HG03558 (cell line): ENCODE measurements around the gene ACSS2.

Source experiments
- ATAC-seq: cut with Tn5 transposase; IDR thresholded peaks from one replicate; pipeline ENCODE4 v1.9.1; 2021; ENCODE audit warnings: moderate number of reproducible peaks; ENCODE audit not compliant: unreplicated experiment; ENCODE audit errors: extremely low read depth

ACSS2 gene

DNA sequence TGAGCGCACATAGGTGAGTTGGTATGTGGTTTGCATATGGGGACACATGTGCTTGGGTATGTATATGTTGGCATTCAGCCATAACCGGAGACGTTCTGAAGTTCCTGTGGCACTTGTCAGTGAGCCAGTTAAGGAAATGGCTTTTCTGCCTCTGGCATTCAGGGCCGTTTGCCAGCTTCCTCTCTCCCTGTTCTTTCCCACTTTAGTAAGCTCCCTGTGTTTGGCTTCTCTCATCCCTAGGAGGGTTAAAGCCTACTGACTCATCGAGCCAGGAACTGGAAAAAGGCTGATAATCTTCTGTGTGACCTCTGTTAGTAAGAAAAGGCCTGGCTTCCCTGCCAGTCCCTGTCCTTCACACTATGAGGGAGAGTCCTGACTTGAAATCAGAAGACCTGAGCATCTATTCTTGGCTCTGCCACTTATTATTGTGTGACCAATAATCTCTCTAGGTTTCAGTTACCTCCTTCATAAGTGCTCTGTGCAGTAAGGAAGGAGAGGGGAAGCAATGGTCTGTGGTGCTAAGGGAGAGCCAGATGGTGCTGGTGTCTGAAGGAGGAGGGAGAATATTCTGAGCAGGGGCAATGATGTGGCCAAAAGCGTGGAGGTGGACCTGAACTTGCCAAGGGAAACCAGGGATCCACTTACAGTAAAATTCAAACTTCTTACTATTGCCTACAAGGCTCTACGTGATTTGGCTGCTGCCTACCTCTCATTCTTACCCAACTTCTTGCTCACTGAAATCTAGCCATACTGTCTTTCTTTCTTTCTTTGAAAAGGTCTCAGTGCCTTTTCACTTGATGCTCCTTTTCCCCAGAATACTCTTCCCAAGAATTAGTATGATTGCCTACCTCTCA is 31.4 kb downstream of the ACSS2 start:
- ATAC-seq = no peak

DNA sequence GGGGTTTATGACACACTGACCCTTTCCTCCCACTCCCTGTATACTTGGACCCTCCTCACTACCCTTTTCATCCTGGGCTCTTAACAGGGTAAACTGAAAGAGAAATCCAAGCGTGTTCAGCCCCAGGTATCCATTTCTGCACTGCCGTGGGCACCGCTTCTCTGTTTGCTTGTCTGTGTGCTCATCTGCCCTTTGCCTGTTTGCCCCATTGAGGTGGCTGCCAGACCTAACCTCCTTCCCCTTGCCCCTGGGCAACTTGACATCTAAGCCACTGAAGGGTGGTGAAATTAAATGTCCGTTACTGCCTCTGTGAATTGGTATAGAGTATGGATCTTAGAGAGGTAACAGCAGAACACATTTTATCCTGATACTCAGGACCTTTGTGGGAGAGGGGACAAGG is 38.7 kb downstream of the ACSS2 start:
- ATAC-seq = no peak

DNA sequence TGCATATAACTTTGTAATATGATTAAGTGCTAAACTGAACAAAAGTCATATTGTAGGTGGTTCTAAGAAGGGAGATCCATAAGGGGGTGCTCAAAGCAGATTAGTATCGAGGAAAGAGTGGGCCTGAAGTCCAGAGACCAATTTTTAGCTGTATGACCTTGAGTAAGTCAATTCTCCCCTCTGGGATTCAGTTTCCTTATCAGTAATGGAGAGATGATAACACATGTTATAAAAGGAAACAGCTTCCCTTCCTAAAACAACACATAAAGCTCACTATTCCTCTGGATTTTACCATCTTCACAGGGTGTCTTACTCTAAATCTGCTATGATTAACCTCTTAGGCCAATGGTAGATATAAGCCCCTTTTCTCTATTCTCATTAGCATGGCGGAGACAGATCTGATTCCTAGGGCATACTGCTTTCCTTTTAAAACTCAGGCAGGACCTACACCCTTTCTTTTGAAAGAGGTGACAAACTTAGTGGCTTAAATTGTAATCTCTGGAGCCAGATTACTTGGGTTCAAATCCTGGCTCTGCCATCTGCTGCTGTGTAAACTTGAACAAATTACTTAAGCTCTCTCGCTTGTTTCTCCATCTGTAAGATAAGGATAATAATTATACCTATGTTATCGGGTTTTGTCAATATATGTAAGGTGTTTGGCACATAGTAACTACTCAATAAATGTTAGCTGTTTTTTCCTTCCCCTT is 39.5 kb downstream of the ACSS2 start:
- no peak for ATAC-seq

DNA sequence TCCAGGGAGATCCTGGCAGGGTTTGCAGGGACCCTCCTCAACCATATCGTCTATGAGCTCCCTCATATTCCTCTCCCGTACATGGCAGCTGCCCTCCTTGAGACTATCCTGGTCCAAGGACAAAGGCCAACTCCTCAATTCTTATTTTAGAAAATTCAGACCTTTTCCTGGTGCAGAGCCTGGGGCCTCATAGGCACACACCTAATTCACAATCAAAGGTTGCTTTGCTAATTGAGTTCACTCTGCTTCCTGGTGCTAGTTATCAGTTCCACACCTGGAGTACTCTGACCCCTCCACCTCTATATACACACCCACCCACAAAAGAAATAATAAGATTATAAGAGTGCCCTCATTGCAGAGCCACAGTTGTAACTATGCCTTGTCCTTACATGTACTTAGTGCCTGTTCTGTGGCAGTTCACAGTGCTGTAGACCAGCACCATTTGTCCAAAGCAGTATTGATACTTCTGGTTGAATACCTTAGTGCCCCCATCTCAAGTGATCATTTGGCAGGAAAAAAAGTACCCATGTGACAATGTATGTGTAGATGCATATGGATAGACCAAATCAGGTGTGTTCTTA is 40.5 kb downstream of the ACSS2 start:
- no peak for ATAC-seq

DNA sequence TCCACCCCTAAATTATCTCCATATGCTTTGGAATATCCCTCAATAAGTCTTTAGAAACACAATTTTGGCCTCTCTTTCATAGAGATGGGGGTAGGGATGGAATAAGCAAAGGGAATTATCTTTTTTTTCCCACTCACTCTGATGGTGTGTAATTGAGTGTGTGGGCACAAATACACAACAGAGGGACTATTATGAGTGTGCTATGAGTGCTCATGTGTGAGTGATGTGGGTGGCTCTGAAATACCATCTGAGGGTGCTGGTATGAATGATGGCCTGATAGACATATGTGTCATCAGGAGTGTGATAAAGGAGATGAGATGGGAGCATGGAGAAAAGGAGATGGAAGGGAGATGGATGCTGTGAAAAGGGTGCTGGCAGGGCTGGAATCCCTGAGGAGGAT is 43.6 kb downstream of the ACSS2 start:
- no peak for ATAC-seq

DNA sequence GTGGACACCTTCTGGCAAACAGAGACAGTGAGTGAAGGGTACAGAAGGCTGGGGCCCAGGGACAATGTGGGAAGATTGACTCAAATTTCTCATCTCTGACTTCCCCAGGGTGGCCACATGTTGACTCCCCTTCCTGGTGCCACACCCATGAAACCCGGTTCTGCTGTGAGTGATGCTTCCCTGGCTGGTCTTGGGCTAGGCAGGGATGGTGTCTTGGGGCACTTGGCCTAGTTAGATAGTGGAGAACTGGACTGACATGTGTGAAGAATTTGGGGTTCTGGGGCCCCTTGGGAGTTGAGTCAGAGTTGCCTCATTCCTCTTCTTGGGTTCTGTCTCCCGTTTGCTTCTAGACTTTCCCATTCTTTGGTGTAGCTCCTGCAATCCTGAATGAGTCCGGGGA is 45.0 kb downstream of the ACSS2 start:
- ATAC-seq = no peak

DNA sequence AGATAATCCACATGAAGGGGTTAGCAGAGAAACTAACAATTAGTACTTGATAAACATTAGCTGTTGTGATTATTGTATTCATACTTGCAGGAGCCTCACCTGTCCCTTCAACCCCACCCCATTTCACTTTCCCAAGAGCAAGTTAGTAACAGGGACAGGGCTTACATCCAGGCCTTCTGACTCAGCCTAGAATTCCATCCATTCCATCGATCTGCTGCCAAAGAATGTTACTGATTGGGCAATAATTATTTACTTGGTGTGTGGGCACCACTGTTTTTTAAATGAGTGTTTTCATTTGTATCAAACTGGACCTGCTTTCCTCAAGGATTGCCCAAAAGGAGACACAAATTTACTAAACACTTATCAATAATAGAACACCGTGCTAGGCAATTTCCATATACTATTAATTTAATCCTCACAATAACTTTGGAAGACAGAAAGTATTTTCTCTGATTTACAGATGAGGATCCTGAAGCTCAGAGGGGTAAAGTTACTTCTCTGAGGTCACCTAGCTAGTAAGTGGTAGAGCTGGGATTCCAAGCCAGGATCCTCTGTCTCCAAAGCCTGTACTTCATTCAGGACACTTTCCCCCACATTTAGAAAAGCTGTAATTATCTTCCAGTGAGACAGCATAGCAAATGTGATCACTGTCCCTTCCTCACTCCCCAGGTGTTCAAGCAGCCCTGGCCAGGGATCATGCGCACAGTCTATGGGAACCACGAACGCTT is 46.4 kb downstream of the ACSS2 start:
- ATAC-seq = no peak

DNA sequence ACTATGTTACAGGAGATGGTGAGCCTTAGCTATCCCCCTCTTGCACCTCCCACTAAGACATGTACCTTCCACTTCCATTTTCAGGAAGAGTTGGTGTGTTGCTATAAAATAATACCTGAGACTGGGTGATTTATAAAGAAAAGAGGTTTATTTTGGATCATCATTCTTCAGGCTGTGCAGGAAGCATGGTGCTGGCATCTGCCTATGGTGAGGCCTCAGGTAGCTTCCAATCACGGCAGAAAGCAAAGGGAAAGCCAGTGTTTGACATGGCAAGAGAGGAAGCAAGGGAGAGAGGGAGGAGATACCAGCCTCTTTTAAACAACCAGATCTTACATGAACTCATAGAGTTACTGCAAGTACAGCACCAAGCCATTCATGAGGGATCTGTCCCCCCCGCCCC is 47.0 kb downstream of the ACSS2 start:
- no peak for ATAC-seq

DNA sequence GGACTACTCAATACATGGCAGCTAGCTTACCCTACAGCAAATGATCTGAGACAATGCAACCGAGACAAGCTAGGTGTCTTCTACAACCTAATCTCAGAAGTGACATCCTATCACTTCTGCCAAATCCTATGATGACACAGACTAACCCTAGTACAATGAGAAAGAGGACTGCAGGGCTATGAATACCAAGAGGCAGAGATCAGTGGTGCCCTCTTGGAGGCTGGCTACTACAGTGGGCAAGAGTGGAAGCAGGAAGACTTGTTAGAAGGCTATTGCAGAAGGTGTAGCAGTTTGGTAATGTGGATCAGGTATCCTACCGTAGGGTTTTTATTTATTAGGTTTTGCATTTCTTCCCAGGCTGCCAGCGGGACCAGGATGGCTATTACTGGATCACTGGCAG is 48.9 kb downstream of the ACSS2 start:
- ATAC-seq = no peak

DNA sequence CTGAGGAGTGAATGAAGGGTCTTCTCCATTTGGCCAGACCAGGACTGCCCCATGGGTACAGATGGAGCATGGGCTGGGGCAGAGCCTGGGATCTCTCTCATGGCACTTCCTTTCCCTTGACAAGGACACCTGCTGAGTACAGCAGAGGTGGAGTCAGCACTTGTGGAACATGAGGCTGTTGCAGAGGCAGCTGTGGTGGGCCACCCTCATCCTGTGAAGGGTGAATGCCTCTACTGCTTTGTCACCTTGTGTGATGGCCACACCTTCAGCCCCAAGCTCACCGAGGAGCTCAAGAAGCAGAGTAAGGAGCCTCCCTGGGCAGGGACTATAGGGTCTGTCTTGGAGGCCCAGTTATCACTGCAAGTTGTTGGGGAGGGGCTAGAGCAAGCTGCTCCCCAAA is 49.6 kb downstream of the ACSS2 start:
- ATAC-seq = no peak

DNA sequence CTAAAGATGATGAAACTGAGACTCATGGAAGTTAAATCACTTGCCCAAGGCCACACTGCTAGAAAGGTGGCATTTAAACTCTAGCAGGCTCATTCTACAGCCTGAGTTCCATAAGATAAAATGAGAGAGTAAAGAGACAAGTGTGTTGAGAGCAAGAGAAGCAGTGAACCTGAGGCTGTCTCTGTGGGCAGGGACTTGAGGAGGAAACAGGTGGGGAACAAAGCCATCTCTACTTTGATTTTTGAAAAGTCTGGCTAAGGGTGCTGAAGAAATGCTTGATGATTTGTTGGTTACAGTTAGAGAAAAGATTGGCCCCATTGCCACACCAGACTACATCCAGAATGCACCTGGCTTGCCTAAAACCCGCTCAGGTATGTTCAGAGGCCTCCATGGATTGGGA is 50.2 kb downstream of the ACSS2 start:
- no peak for ATAC-seq

DNA sequence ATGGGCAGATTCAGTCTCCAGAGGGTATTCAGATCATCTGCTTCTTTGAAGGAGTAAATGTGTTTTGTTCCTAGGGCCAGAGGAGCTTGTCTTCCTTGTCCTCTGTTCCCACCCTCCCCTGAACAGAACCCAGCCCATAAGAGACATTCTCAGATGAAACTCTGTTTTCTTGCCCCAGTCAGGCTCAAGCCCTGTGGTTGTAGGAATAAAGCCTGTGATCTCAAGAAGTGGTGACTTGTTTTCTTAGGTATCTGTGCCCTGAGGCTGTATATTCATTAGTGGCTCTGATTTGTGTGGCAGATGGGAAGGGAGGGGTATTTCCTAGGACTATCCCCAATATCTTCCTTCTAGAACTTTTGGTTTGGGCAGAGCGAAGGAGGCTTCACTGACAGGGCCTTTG is 51.3 kb downstream of the ACSS2 start:
- ATAC-seq = no peak

DNA sequence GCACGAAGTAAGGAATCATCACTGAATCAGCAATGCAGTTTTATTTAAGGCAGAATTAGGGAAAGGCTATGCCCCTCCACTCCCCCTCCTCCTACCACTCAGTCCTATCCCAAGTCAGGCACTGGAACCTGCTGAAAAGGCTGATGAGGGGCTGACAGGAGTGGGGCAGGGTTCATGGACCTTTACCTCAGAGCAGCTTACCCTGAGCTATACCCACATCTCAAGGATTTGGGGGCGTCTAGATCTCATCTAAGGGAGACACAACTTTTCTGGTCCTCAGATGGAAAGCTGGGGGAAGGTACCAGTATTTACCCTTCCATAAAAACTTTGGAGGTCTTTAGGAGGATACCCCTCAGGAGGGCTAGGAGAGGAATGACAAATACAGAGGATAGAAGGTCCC is 52.0 kb downstream of the ACSS2 start:
- ATAC-seq = no peak

DNA sequence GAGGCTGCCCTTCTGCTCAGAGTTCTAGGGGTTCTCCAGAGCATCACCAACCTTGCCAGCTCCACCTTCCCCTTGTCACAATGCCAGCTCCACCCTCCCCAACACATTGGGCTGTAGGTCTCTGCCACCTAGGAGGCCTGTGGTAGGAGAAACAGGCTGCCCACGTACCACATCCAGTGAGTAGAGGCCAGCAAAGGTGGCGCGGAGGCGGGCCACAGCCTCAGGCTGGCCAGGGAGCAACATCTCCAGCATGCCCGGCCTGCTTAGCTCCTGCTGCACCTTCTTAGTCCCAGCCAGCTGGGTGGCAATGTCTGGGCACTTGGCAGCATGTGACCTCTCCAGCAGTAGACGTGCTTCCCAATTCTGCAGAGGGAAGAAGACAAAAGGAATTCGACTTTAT is 55.4 kb downstream of the ACSS2 start:
- no peak for ATAC-seq

DNA sequence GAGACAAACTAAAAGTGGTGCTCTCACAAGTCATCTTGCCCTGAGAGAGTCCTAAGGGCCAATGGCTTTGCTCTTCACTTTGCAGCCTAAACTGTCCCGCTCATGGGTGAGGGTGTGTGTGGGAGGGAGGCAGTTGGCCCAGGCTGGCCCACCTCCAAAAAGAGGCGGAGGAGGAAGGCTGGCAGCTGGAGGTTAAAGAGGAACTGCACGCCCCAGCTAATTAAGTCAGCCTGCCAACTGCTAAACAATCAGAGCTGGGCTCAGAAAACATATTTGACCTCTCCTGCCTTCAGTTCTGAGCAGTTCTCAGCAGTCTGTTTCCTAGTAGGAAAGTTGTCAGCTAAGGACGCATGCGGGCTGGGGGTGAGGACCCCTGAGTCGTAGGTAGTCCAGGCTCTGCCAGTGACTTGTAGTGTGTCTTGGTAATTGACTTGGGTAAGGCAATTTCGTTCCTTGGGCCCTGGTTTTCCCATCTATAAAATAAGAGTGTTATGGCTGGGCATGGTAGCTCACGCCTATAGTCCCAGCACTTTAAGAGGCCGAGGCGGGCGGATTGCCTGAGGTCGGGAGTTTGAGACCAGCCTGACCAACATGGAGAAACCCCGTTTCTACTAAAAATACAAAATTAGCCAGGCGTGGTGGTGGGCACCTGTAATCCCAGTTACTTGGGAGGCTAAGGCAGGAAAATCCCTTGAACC is 62.2 kb downstream of the ACSS2 start:
- ATAC-seq = no peak

DNA sequence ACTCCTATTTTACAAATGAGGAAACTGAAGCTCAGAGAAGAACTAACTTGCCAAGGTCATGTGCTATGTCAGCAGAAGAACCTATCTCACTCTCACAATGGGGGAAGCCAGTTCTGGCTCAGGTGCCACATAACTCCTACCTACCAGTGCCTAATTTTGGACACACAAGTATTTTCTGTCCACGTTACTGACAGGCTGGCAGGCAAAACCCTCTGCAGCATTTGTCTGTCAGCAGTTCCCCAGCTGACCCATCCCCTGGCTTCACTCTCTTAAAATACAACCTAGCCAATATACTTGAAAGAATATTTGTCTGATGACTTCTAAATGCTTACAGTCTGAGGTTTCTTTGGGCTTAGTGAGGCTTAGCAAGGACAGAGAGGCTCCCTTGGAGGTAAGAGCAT is 63.7 kb downstream of the ACSS2 start:
- no peak for ATAC-seq

DNA sequence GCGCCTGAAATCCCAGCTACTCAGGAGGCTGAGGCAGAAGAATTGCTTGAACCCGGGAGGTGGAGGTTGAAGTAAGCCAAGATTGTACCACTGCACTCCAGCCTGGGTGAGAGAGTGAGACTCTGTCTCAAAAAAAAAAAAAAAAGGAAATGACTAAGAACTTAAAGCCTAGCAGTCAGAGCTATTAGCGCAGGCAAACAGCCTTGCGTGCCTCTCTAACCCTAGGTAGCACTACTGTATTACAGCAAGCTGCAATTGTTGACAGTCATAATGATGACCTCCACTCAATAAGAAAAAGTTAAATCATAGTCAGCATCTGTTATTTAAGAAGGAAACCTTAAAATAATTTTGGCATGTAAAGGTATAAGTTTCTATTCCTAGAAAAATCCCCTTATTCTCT is 64.8 kb downstream of the ACSS2 start:
- no peak for ATAC-seq

DNA sequence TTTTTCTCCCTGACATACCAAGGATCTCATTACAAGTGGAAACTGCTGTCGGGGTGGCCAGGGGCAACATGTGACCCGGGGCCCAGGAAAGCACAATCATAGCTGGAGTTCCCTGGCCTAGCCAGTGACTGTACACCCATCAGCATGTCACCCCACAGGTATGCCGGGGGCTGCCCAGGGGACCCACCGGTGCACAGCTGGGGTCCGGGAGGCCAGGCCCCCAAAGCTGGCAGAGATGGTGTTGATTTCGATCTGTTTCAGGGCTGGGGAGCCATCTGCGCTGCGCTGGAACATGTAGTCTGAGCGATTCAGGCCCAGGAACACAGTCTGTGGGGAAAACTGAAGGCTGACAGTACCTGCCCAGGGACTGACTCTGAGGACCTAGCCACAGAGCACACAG is 65.9 kb downstream of the ACSS2 start:
- no peak for ATAC-seq

DNA sequence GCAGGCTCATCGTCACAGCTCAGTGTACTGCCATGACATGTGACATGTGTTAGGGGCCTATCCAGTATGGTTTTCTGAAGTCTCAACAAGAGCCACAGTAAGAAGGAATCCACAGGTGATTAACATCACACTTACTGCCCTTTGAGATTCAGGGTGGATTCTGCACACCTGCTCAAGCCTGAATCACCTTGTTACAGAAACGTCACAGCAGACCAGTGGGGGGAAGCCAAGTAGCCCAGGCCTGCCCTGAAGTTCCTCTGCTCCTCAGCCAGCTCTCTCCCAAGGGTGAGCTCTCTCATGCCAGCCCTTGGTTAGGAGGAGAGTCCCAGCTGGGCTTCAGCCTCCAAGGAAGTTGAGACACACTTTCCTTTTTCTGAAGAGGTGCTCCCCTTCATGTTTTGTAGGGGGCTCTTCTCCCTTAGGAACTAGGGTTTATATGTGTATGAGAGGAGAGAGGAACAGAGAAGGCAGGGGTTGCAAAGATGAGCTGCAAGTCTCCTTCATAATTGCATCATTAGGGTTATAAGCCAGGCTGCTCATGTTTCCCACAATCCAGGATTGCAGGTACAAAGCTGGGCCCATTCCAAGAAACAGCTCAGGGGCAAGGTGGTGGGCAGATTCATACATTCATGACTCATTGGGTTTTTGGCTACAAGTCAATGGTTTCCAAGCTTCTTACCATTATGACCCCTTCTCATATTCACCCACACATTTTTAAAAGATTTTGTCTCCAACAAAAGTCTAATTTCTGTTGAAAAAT is 67.6 kb downstream of the ACSS2 start:
- no peak for ATAC-seq
